ENCODE results near the gene RAB39A. TPM values are rescaled to one million over a fixed set of nuclear protein-coding genes. Genes with fewer than 3 reads are reported as not detected.
"Not testable (repeated sequence)": the region's sequence is repeated elsewhere in the genome, so short reads cannot be mapped to it uniquely, and the experiment has no call there.

The RAB39A gene
- polyA plus RNA-seq, 4 donors = 0.27 to 2.1 (median 0.58) TPM; not detected in 1

DNA sequence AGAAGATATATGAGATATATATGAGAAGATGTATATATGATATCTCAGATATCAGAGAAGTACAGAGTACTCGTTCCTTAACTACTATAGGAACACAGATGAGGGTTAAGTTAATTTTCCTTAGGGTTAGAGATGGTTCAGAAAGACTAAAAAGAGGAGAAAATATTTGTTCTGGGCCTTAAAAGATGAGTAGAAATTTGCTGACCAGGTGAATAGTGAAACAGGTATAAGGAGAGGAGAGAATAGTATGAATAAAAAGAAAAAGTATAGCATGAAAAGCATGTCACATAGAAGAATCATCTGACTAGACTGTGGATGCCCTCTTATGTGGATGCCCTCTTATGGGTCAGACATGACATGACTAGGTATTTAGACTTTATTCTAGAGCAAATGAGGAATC lies 6.3 kb upstream of the RAB39A start:
- H3K4me1 ChIP-seq (ENCODE audit: control insufficient read depth in 3 of 3, insufficient read depth in 2 of 3, low read depth in 1 of 3, low read length in 2 of 3) = no peaks in the 10 kb centered on the region
- no peak overlapping the region for H3K27ac ChIP-seq (ENCODE audit: low read depth in 1 of 3, low read length in 2 of 3)
- no peaks in the 10 kb centered on the region for H3K9me3 ChIP-seq (ENCODE audit: control insufficient read depth in 2 of 2, insufficient read depth in 1 of 2, low read depth in 1 of 2, low read length in 1 of 2)
- FAIRE-seq = no peak
- no peak overlapping the region for H3K4me3 ChIP-seq (ENCODE audit: low read depth in 1 of 3, low read length in 3 of 3)
- no peak for DNase-seq
- H3K27me3 ChIP-seq (ENCODE audit: control insufficient read depth in 3 of 3, insufficient read depth in 3 of 3, low read length in 3 of 3) = peaks cover 0 to 2% (median 0%) of the 10 kb centered on the region in 3 donors
- H3K36me3 ChIP-seq (ENCODE audit: control insufficient read depth in 3 of 3, insufficient read depth in 2 of 3, low read depth in 1 of 3, low read length in 3 of 3) = no peaks in the 10 kb centered on the region
- 60 to 78% (median 62%) methylated on average over 1 of the region's 1 CpG for WGBS, 3 donors

DNA sequence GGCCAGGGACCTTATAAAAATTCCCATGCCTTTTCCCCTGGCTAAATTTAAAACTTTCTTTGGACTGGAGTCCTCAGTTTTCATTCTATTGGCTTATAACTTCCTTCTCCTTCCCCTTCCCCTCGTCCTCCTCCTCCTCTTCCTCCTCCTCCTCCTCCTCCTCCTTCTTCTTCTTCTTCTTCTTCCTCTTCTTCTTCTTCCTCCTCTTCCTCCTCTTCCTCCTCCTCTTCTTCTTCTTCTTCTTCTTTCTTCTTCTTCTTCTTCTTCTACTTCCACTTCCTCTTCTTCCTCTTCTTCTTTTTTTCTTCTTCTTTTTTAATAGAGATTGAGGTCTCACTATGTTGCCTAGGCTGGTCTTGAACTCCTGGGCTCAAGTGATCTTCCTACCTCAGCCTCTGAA lies 4.7 kb upstream of the RAB39A start:
- H3K4me3 ChIP-seq (ENCODE audit: low read depth in 1 of 3, low read length in 3 of 3); H3K4me1 ChIP-seq (ENCODE audit: control insufficient read depth in 3 of 3, insufficient read depth in 2 of 3, low read depth in 1 of 3, low read length in 2 of 3); FAIRE-seq; H3K36me3 ChIP-seq (ENCODE audit: control insufficient read depth in 3 of 3, insufficient read depth in 2 of 3, low read depth in 1 of 3, low read length in 3 of 3); DNase-seq; H3K27ac ChIP-seq (ENCODE audit: low read depth in 1 of 3, low read length in 2 of 3); H3K9me3 ChIP-seq (ENCODE audit: control insufficient read depth in 2 of 2, insufficient read depth in 1 of 2, low read depth in 1 of 2, low read length in 1 of 2); H3K27me3 ChIP-seq (ENCODE audit: control insufficient read depth in 3 of 3, insufficient read depth in 3 of 3, low read length in 3 of 3): not testable (repeated sequence)
- 31 to 33% (median 33%) methylated on average over 1 of the region's 1 CpG for WGBS, 3 donors

DNA sequence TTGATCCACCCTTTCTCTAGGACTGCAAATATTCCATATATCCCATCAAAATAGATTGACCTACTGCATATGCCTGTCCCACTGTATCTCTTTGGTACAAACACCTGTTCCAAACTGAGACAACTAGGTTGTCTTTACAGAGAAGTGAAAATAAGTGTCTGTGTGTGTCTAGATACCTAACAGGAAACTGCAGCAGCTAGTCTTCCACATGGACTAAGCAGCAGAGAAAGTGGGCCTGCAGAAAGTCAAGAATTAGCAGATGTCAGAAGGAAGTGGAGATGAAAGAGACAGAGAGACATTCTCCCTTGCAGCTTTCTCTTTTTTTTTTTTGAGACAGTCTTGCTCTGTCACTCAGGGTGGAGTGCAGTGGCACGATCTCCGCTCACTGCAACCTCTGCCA lies 3.9 kb upstream of the RAB39A start:
- Histone ChIP-seq H3K9me3 (ENCODE audit: control insufficient read depth in 2 of 2, insufficient read depth in 1 of 2, low read depth in 1 of 2, low read length in 1 of 2) (no peaks in the 10 kb centered on the region), H3K27ac (ENCODE audit: low read depth in 1 of 3, low read length in 2 of 3) (no peak overlapping the region), H3K4me1 (ENCODE audit: control insufficient read depth in 3 of 3, insufficient read depth in 2 of 3, low read depth in 1 of 3, low read length in 2 of 3) (peaks cover 4 to 5% (median 5%) of the 10 kb centered on the region in 3 donors), H3K36me3 (ENCODE audit: control insufficient read depth in 3 of 3, insufficient read depth in 2 of 3, low read depth in 1 of 3, low read length in 3 of 3) (no peaks in the 10 kb centered on the region), H3K27me3 (ENCODE audit: control insufficient read depth in 3 of 3, insufficient read depth in 3 of 3, low read length in 3 of 3) (peaks cover 0 to 4% (median 0%) of the 10 kb centered on the region in 3 donors), H3K4me3 (ENCODE audit: low read depth in 1 of 3, low read length in 3 of 3) (no peak overlapping the region)
- FAIRE-seq (no peak), DNase-seq (no peak)
- WGBS, 3 donors = 69 to 95% (median 94%) methylated on average over 2 of the region's 2 CpGs

DNA sequence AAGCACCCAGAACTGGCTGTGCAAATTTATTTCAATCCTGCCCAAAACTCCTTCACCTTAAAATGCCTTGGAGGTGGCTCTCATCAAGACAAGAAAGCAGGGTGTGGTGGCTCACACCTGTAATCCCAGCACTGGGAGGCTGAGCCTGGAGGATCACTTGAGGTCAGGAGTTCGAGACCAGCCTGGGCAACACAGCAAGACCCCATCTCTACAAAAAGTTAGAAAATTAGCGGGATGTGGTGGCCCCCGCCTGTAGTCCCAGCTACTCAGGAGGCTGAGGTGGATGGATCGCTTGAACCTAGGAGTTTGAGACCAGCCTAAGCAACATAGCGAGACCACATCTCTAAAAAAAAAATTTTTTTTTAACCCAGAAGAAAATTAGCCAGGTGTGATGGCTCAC lies 689 bp upstream of the RAB39A start:
- no peak overlapping the region for H3K27ac ChIP-seq (ENCODE audit: low read depth in 1 of 3, low read length in 2 of 3)
- FAIRE-seq = no peak
- DNase-seq = no peak
- H3K4me1 ChIP-seq (ENCODE audit: control insufficient read depth in 3 of 3, insufficient read depth in 2 of 3, low read depth in 1 of 3, low read length in 2 of 3) = peaks cover 4 to 6% (median 5%) of the 10 kb centered on the region in 3 donors
- H3K27me3 ChIP-seq (ENCODE audit: control insufficient read depth in 3 of 3, insufficient read depth in 3 of 3, low read length in 3 of 3) = peaks cover 0 to 4% (median 0%) of the 10 kb centered on the region in 3 donors
- 80 to 91% (median 88%) methylated on average over 5 of the region's 5 CpGs for WGBS, 3 donors
- H3K9me3 ChIP-seq (ENCODE audit: control insufficient read depth in 2 of 2, insufficient read depth in 1 of 2, low read depth in 1 of 2, low read length in 1 of 2) = no peaks in the 10 kb centered on the region
- H3K36me3 ChIP-seq (ENCODE audit: control insufficient read depth in 3 of 3, insufficient read depth in 2 of 3, low read depth in 1 of 3, low read length in 3 of 3) = no peaks in the 10 kb centered on the region
- peak overlapping the region in 1 of 3 donors; percentile 23 for H3K4me3 ChIP-seq (ENCODE audit: low read depth in 1 of 3, low read length in 3 of 3)

DNA sequence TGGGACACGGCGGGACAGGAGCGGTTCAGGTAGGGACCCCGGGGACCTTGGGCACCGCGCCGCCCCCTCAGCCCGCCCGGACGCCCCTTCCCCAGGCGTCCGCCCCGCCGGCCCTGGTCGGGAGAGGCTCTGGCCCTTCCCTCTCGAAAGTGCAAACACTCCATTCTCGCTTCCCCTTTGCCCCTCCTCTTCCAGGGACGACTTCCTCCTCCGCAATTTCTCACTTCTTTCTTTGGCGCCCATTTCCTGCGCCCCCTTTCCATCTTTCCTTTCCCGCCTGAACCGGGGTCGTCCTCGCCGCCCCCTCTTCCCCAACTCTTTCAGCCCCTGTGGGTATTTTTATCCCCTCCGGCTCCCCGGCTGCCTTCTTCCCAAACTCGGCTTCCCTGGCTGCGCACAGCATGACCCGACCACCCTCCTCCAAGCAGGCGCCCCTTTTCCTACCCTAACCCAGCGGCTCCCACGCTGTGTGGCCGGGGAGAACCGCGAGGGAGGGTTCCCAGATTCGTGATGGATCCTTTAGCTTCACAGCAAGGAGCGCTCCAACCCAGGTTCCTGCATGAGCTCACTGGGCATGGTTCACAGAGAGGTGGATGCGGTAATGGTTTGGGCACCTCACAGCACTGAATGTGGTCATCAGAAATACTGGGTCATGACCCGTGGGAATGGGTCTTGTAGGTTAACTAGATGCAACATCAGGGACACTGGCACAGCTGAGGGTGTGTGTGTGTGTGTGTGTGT lies 689 bp downstream of the RAB39A start:
- Histone ChIP-seq H3K4me1 (ENCODE audit: control insufficient read depth in 3 of 3, insufficient read depth in 2 of 3, low read depth in 1 of 3, low read length in 2 of 3) (peaks cover 4 to 6% (median 5%) of the 10 kb centered on the region in 3 donors), H3K4me3 (ENCODE audit: low read depth in 1 of 3, low read length in 3 of 3) (peak overlapping the region; percentile 38 to 58 (median 45)), H3K36me3 (ENCODE audit: control insufficient read depth in 3 of 3, insufficient read depth in 2 of 3, low read depth in 1 of 3, low read length in 3 of 3) (no peaks in the 10 kb centered on the region), H3K9me3 (ENCODE audit: control insufficient read depth in 2 of 2, insufficient read depth in 1 of 2, low read depth in 1 of 2, low read length in 1 of 2) (no peaks in the 10 kb centered on the region), H3K27ac (ENCODE audit: low read depth in 1 of 3, low read length in 2 of 3) (peak overlapping the region in 2 of 3 donors; percentile 47), H3K27me3 (ENCODE audit: control insufficient read depth in 3 of 3, insufficient read depth in 3 of 3, low read length in 3 of 3) (peaks cover 0 to 4% (median 0%) of the 10 kb centered on the region in 3 donors)
- WGBS, 3 donors = 1 to 3% (median 1%) methylated on average over 27 to 41 of the region's 41 CpGs
- DNase-seq (peak; percentile 7 to 39), FAIRE-seq (no peak)

DNA sequence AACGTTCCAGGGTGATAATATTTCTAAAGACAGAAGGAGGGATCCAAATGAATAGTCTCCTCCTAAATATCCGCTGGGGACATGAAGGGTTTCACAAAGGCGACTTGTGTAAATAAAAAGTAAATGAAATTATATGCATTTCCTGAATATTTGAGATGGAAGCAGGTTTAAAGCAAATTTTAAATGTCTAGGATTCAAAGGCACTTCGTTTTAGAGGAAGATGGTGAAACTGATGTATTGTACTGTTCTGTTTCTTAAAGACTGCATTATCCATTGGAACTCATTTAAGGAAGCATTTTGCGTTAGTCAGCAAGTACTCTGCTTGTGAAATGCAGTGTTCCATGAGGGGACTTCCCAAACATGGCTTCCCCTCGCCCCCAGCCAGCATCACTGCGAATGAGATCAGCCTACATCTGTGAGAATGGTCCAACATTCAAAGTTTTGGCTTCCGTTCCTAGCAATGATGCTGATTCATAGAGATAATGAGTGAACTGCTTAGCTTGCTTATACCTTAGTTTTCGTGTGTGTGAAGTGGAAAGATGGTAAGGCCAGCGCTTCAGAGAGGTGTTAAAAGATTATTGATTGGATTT lies 1.5 kb downstream of the RAB39A start:
- WGBS, 3 donors = 48 to 62% (median 57%) methylated on average over 10 of the region's 10 CpGs
- no peak for FAIRE-seq
- DNase-seq = no peak
- peaks cover 4 to 6% (median 5%) of the 10 kb centered on the region in 3 donors for H3K4me1 ChIP-seq (ENCODE audit: control insufficient read depth in 3 of 3, insufficient read depth in 2 of 3, low read depth in 1 of 3, low read length in 2 of 3)
- H3K9me3 ChIP-seq (ENCODE audit: control insufficient read depth in 2 of 2, insufficient read depth in 1 of 2, low read depth in 1 of 2, low read length in 1 of 2) = no peaks in the 10 kb centered on the region
- peak overlapping the region in 1 of 3 donors; percentile 58 for H3K4me3 ChIP-seq (ENCODE audit: low read depth in 1 of 3, low read length in 3 of 3)
- no peaks in the 10 kb centered on the region for H3K36me3 ChIP-seq (ENCODE audit: control insufficient read depth in 3 of 3, insufficient read depth in 2 of 3, low read depth in 1 of 3, low read length in 3 of 3)
- peaks cover 0 to 4% (median 0%) of the 10 kb centered on the region in 3 donors for H3K27me3 ChIP-seq (ENCODE audit: control insufficient read depth in 3 of 3, insufficient read depth in 3 of 3, low read length in 3 of 3)
- no peak overlapping the region for H3K27ac ChIP-seq (ENCODE audit: low read depth in 1 of 3, low read length in 2 of 3)

DNA sequence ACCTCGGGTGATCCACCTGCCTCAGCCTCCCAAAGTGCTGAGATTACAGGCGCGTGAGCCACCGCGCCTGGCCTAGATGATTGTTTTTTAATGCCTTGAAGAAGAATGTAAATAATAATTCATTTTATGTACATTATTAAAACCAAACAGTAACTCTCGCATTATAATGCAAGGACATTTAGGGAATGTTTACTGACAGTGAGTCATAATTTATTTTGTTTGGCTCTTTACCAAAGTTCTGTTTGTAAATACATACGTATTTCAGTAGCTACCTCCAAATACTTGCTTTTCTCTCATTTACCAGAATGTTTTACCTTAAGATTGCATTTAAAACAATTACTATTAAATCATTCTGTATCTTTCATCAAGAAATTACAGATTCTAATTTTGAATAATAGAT lies 3.0 kb downstream of the RAB39A start:
- 82 to 89% (median 84%) methylated on average over 7 of the region's 7 CpGs for WGBS, 3 donors
- FAIRE-seq (no peak), DNase-seq (no peak)
- Histone ChIP-seq H3K27ac (ENCODE audit: low read depth in 1 of 3, low read length in 2 of 3) (no peak overlapping the region), H3K4me3 (ENCODE audit: low read depth in 1 of 3, low read length in 3 of 3) (no peak overlapping the region), H3K9me3 (ENCODE audit: control insufficient read depth in 2 of 2, insufficient read depth in 1 of 2, low read depth in 1 of 2, low read length in 1 of 2) (no peaks in the 10 kb centered on the region), H3K4me1 (ENCODE audit: control insufficient read depth in 3 of 3, insufficient read depth in 2 of 3, low read depth in 1 of 3, low read length in 2 of 3) (peaks cover 4 to 6% (median 5%) of the 10 kb centered on the region in 3 donors), H3K27me3 (ENCODE audit: control insufficient read depth in 3 of 3, insufficient read depth in 3 of 3, low read length in 3 of 3) (peaks cover 0 to 4% (median 0%) of the 10 kb centered on the region in 3 donors), H3K36me3 (ENCODE audit: control insufficient read depth in 3 of 3, insufficient read depth in 2 of 3, low read depth in 1 of 3, low read length in 3 of 3) (no peaks in the 10 kb centered on the region)

DNA sequence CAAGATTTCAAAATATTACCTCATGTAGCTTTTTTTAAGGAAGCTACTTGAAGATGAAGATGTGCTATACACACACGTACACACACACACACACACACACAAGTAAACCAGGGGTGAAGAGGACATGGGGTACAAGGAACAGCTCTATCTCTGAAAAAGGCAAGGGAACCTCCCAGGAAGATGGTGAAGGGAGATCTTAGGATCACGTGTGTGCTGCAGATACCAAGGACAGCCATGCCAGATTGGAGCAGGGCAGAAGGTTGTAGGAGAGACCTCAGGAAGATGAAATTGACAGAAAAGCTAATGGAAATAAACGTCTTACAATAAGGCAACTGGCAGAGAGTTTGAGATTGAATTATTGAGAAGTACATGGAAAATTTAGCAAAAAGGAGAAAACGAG lies 19.7 kb downstream of the RAB39A start:
- Histone ChIP-seq H3K36me3 (ENCODE audit: control insufficient read depth in 3 of 3, insufficient read depth in 2 of 3, low read depth in 1 of 3, low read length in 3 of 3) (no peaks in the 10 kb centered on the region), H3K27me3 (ENCODE audit: control insufficient read depth in 3 of 3, insufficient read depth in 3 of 3, low read length in 3 of 3) (no peaks in the 10 kb centered on the region), H3K4me1 (ENCODE audit: control insufficient read depth in 3 of 3, insufficient read depth in 2 of 3, low read depth in 1 of 3, low read length in 2 of 3) (no peaks in the 10 kb centered on the region), H3K9me3 (ENCODE audit: control insufficient read depth in 2 of 2, insufficient read depth in 1 of 2, low read depth in 1 of 2, low read length in 1 of 2) (no peaks in the 10 kb centered on the region), H3K27ac (ENCODE audit: low read depth in 1 of 3, low read length in 2 of 3) (no peak overlapping the region), H3K4me3 (ENCODE audit: low read depth in 1 of 3, low read length in 3 of 3) (no peak overlapping the region)
- FAIRE-seq = no peak
- WGBS, 3 donors = 75 to 86% (median 84%) methylated on average over 4 of the region's 4 CpGs
- DNase-seq = no peak

Measured in small intestine (tissue), 7 donors.